HG03521 (cell line): ENCODE measurements around the gene CITED1.

Source experiments
- ATAC-seq: cut with Tn5 transposase; IDR thresholded peaks from one replicate; pipeline ENCODE4 v1.9.1; 2021; ENCODE audit warnings: mild to moderate bottlenecking, moderate library complexity; ENCODE audit not compliant: unreplicated experiment

Gene CITED1

GRCh38 chrX:72271812-72272211, 33.9 kb downstream of the CITED1 start:
- ATAC-seq: no peak

GRCh38 chrX:72271091-72271788, 34.5 kb downstream of the CITED1 start:
- no peak for ATAC-seq

GRCh38 chrX:72270316-72270866, 35.3 kb downstream of the CITED1 start:
- ATAC-seq: no peak

- no peak for ATAC-seq
Observed at GRCh38 chrX:72269671-72270251, 36.0 kb downstream of the CITED1 start.

GRCh38 chrX:72268597-72269365, 36.9 kb downstream of the CITED1 start:
- ATAC-seq: no peak

- ATAC-seq: no peak
Observed at GRCh38 chrX:72265263-72265662, 40.5 kb downstream of the CITED1 start.

GRCh38 chrX:72262077-72262476, 43.6 kb downstream of the CITED1 start:
- ATAC-seq: no peak

- ATAC-seq: no peak
Observed at GRCh38 chrX:72260448-72260847, 45.3 kb downstream of the CITED1 start.

GRCh38 chrX:72258174-72258573, 47.5 kb downstream of the CITED1 start:
- ATAC-seq: no peak

GRCh38 chrX:72255864-72256263, 49.9 kb downstream of the CITED1 start:
- no peak for ATAC-seq

- no peak for ATAC-seq
Observed at GRCh38 chrX:72255445-72255844, 50.3 kb downstream of the CITED1 start.

- ATAC-seq: no peak
Observed at GRCh38 chrX:72254816-72255215, 50.9 kb downstream of the CITED1 start.

GRCh38 chrX:72253686-72254085, 52.0 kb downstream of the CITED1 start:
- ATAC-seq: no peak
